Endothelial cell of umbilical vein (primary cell): ENCODE measurements around the gene TEN1. TPM values are rescaled to one million over a fixed set of nuclear protein-coding genes. Genes with fewer than 3 reads are reported as not detected.

Source experiments
- BruUV-seq: library from RNA; stranded (reverse); fragments of 400-500 nt; replicated peaks from 2 replicates; lab custom pipeline; 2021; lab: Mats Ljungman, UMichigan
- CTCF ChIA-PET: fragments of 300-600, 350-600 bp; sonication (Branson Sonifier 250); formaldehyde crosslinking; loops from one replicate; lab custom pipeline; 2021; ENCODE audit warnings: antibody characterized with exemption, inconsistent platforms; lab: Charles Lee
- POLR2A ChIA-PET: fragments of 300-600, 350-600 bp; sonication (Branson Sonifier 250); formaldehyde crosslinking; loops from one replicate; lab custom pipeline; 2021; ENCODE audit warnings: antibody characterized with exemption, inconsistent platforms; lab: Charles Lee
- DNase-seq: peaks from one replicate; pipeline ENCODE4 v3.0.0-alpha.2; 2011; ENCODE audit warnings: low read depth, low spot score
- FAIRE-seq: peaks from 2 replicates; lab custom pipeline; 2011; peaks lifted over from hg19 to GRCh38; lab: Jason Lieb, UNC
- H2AFZ ChIP-seq: 2 replicates; pipeline ENCODE4 v1.6.0; 2012; ENCODE audit warnings: low read depth, low read length, control low read depth, inconsistent platforms
- H3K27ac ChIP-seq: 2 replicates; pipeline ENCODE4 v1.5.1; 2011; ENCODE audit warnings: low read depth, mild to moderate bottlenecking, control low read depth, low read length, moderate library complexity; ENCODE audit not compliant: insufficient read depth
- H3K27me3 ChIP-seq, 2 experiments: 2 replicates each; pipeline versions ENCODE4 v1.6.0 to v1.6.1; 2011; ENCODE audit warnings: low read length in 2 of 2, mixed read lengths in 1 of 2; ENCODE audit not compliant: control insufficient read depth in 2 of 2, insufficient read depth in 2 of 2
- H3K36me3 ChIP-seq, 2 experiments: 2 replicates in 1 of 2; 3 replicates in 1 of 2; pipeline ENCODE4 v1.5.1; 2011; ENCODE audit warnings: low read length in 2 of 2, mild to moderate bottlenecking in 1 of 2, moderate library complexity in 1 of 2; ENCODE audit not compliant: control insufficient read depth in 2 of 2, insufficient read depth in 2 of 2; ENCODE audit errors: extremely low read depth in 1 of 2
- H3K4me1 ChIP-seq: 3 replicates; pipeline ENCODE4 v1.5.1; 2011; ENCODE audit warnings: mild to moderate bottlenecking, low read length; ENCODE audit not compliant: control insufficient read depth, insufficient read depth; ENCODE audit errors: extremely low read depth
- H3K4me2 ChIP-seq: 2 replicates; pipeline ENCODE4 v1.6.1; 2011; ENCODE audit warnings: low read length, control low read depth, mixed read lengths; ENCODE audit not compliant: insufficient read depth
- H3K4me3 ChIP-seq, 3 experiments: fragments of 200-600 bp in 1 of 3; sonication (generic), shearing (Covaris generic) in 1 of 3; replicated peaks in 1 of 3; 2 replicates each; pipeline ENCODE4 v1.5.1; 2011 to 2016; ENCODE audit warnings: control low read depth in 3 of 3, low read length in 3 of 3, mild to moderate bottlenecking in 2 of 3, inconsistent platforms in 1 of 3, low read depth in 1 of 3, moderate library complexity in 1 of 3; ENCODE audit not compliant: insufficient read depth in 1 of 3
- H3K79me2 ChIP-seq: 2 replicates; pipeline ENCODE4 v1.6.0; 2012; ENCODE audit warnings: low read length, inconsistent platforms; ENCODE audit not compliant: control insufficient read depth, insufficient read depth
- H3K9ac ChIP-seq: replicated peaks from 2 replicates; pipeline ENCODE3; 2011; ENCODE audit warnings: low read length, control low read depth; ENCODE audit not compliant: insufficient read depth; ENCODE audit errors: extremely low read depth
- H3K9me1 ChIP-seq: replicated peaks from 3 replicates; pipeline ENCODE4 v1.6.0; 2011; ENCODE audit warnings: mild to moderate bottlenecking, low read length; ENCODE audit not compliant: control insufficient read depth, insufficient read depth; ENCODE audit errors: extremely low read depth
- H3K9me3 ChIP-seq: replicated peaks from 2 replicates; pipeline ENCODE4 v1.5.1; 2012; ENCODE audit warnings: low read length, inconsistent platforms; ENCODE audit not compliant: control insufficient read depth, insufficient read depth
- H4K20me1 ChIP-seq: replicated peaks from 2 replicates; pipeline ENCODE3; 2011; ENCODE audit warnings: mild to moderate bottlenecking, low read length; ENCODE audit not compliant: control insufficient read depth, insufficient read depth; ENCODE audit errors: extremely low read depth
- EZH2 ChIP-seq: IDR thresholded peaks from 2 replicates; pipeline ENCODE4 v1.6.1; 2012; ENCODE audit warnings: borderline replicate concordance, low read depth, mild to moderate bottlenecking, moderate library complexity, low read length, inconsistent platforms; ENCODE audit not compliant: severe bottlenecking
- FOS ChIP-seq: IDR thresholded peaks from 2 replicates; pipeline ENCODE4 v1.6.1; 2011; ENCODE audit warnings: mild to moderate bottlenecking, low read length, moderate library complexity, borderline replicate concordance; ENCODE audit not compliant: insufficient read depth
- GATA2 ChIP-seq: IDR thresholded peaks from 2 replicates; pipeline ENCODE4 v1.7.0; 2011; ENCODE audit warnings: low read depth, mild to moderate bottlenecking, moderate library complexity, mixed read lengths, low read length; ENCODE audit not compliant: insufficient read length, insufficient read depth
- POLR2AphosphoS5 ChIP-seq: IDR thresholded peaks from 2 replicates; pipeline ENCODE4 v1.6.1; 2012; ENCODE audit warnings: low read depth, mild to moderate bottlenecking, control low read depth, low read length, moderate library complexity; ENCODE audit not compliant: insufficient read depth
- dilution Hi-C: fragments of 300-500 bp; cut with MboI; formaldehyde crosslinking; loops from one replicate; pipeline ENCODE4 v1.15.0; 2019; ENCODE audit warnings: low sequenced_read_pairs; ENCODE audit not compliant: extremely low pct_ligation_motif_present
- intact Hi-C: fragments of 100-400 bp; cut with micrococcal nuclease; formaldehyde crosslinking; loops from one replicate; pipeline ENCODE4 v1.10.0; 2022
- polyA plus RNA-seq, 4 experiments: library from polyadenylated mRNA; depleted of rRNA in 3 of 4; stranded (reverse) in 3 of 4; unstranded in 1 of 4; fragments of >200 nt; gene quantifications; 2 replicates each; pipeline versions ENCODE4 v1.2.1 to v1.2.3, GENCODE V29; 2011 to 2012; ENCODE audit warnings: missing spikeins in 1 of 4
- total RNA-seq: library from RNA; stranded (reverse); gene quantifications from 2 replicates; pipeline ENCODE4 v1.2.3, GENCODE V29; 2021
- TF ChIP-seq, protein P1 (sequence below), 2 donors: IDR thresholded peaks; 1 replicate in 1 of 2; 2 replicates in 1 of 2; pipeline ENCODE4 v1.5.1; 2011; ENCODE audit warnings: low read length in 2 of 2, mild to moderate bottlenecking in 2 of 2, moderate library complexity in 2 of 2, control low read depth in 1 of 2, inconsistent platforms in 1 of 2, low read depth in 1 of 2; ENCODE audit not compliant: insufficient read depth in 1 of 2; ENCODE audit errors: extremely low read depth in 1 of 2

TEN1 gene
- total and polyA plus RNA-seq, 2 donors (not counting 3 experiments of a cell fraction or from before 2014, with no cell fraction given): 18.8 to 29.0 TPM

GRCh38 chr17:75998327-75998795 is 19.3 kb downstream of the TEN1 start:
- FAIRE-seq (no peak), DNase-seq (no peak)
- no TSS peak for BruUV-seq
- intact Hi-C loops (no loop called here), dilution Hi-C loops (no loop called here)
- Histone ChIP-seq H3K4me1 (peaks cover 3% of the 10 kb centered on the region), H3K9ac (no peak overlapping the region), H3K36me3 (peaks cover 0 to 4% of the 10 kb centered on the region in 2 experiments), H2AFZ (no peak overlapping the region), H3K4me3 (no peak overlapping the region), H3K9me3 (no peaks in the 10 kb centered on the region), H3K4me2 (no peak overlapping the region), H3K27ac (no peak overlapping the region), H3K79me2 (no peaks in the 10 kb centered on the region), H3K9me1 (no peaks in the 10 kb centered on the region), H3K27me3 (no peaks in the 10 kb centered on the region), H4K20me1 (no peaks in the 10 kb centered on the region)
- CTCF ChIA-PET: interaction anchor here (2.8 to 5.0 kb wide), 2 partner anchors 12 to 15 kb away, joined by 21 to 35 read pairs; no protein-coding TSS in a partner anchor
- POLR2A ChIA-PET: no interaction called here
- TF ChIP-seq, protein P1, sequence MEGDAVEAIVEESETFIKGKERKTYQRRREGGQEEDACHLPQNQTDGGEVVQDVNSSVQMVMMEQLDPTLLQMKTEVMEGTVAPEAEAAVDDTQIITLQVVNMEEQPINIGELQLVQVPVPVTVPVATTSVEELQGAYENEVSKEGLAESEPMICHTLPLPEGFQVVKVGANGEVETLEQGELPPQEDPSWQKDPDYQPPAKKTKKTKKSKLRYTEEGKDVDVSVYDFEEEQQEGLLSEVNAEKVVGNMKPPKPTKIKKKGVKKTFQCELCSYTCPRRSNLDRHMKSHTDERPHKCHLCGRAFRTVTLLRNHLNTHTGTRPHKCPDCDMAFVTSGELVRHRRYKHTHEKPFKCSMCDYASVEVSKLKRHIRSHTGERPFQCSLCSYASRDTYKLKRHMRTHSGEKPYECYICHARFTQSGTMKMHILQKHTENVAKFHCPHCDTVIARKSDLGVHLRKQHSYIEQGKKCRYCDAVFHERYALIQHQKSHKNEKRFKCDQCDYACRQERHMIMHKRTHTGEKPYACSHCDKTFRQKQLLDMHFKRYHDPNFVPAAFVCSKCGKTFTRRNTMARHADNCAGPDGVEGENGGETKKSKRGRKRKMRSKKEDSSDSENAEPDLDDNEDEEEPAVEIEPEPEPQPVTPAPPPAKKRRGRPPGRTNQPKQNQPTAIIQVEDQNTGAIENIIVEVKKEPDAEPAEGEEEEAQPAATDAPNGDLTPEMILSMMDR (IDR thresholded peaks at IDR 0.05; ENCODE audit: extremely low read depth in 1 of 2, insufficient read depth in 1 of 2, low read depth in 1 of 2, low read length in 2 of 2): no peak
- no peak for TF ChIP-seq POLR2AphosphoS5
- no peak for TF ChIP-seq GATA2
- TF ChIP-seq EZH2: no peak
- TF ChIP-seq FOS: no peak
